H1 (cell line): ENCODE measurements around the gene TNRC6C. TPM values are rescaled to one million over a fixed set of nuclear protein-coding genes. Genes with fewer than 3 reads are reported as not detected.

Experiments
- CTCF ChIA-PET: fragments of 300-600 bp; sonication (Branson Sonifier 250); formaldehyde crosslinking; loops from one replicate; lab custom pipeline; 2021; ENCODE audit not compliant: partially characterized antibody; lab: Charles Lee
- POLR2A ChIA-PET: fragments of 300-600 bp; sonication (Branson Sonifier 250); formaldehyde crosslinking; loops from one replicate; lab custom pipeline; 2021; ENCODE audit warnings: inconsistent platforms; ENCODE audit not compliant: partially characterized antibody; lab: Charles Lee
- DNase-seq, 2 experiments: peaks; one replicate each; pipeline versions ENCODE4 v3.0.0 to v3.0.0-alpha.2; 2010 to 2022; ENCODE audit warnings: low spot score in 2 of 2, low read depth in 1 of 2, mixed read lengths in 1 of 2
- FAIRE-seq: peaks from 2 replicates; lab custom pipeline; 2011; peaks lifted over from hg19 to GRCh38; lab: Jason Lieb, UNC
- H2AFZ ChIP-seq: 2 replicates; pipeline ENCODE4 v1.8.1; 2012; ENCODE audit warnings: low read length, inconsistent platforms
- H2AK5ac ChIP-seq: 2 replicates; pipeline ENCODE4 v1.6.1; 2013; ENCODE audit warnings: low read depth, low read length
- H2BK120ac ChIP-seq: replicated peaks from 2 replicates; pipeline ENCODE3; 2013; ENCODE audit warnings: low read depth, low read length, inconsistent platforms
- H2BK12ac ChIP-seq: 2 replicates; pipeline ENCODE4 v1.6.1; 2013; ENCODE audit warnings: low read depth, low read length
- H2BK15ac ChIP-seq: 2 replicates; pipeline ENCODE4 v1.6.1; 2013; ENCODE audit warnings: low read length
- H2BK20ac ChIP-seq: 2 replicates; pipeline ENCODE4 v1.6.1; 2013; ENCODE audit warnings: low read length
- H2BK5ac ChIP-seq: 2 replicates; pipeline ENCODE4 v1.6.1; 2013; ENCODE audit warnings: low read depth, low read length
- H3K14ac ChIP-seq: 2 replicates; pipeline ENCODE4 v1.6.1; 2013; ENCODE audit warnings: inconsistent platforms; ENCODE audit not compliant: insufficient read length
- H3K18ac ChIP-seq: 2 replicates; pipeline ENCODE4 v1.6.1; 2013; ENCODE audit warnings: low read length; ENCODE audit errors: extremely low read depth
- H3K23ac ChIP-seq: 2 replicates; pipeline ENCODE4 v1.6.1; 2013; ENCODE audit warnings: inconsistent platforms; ENCODE audit not compliant: insufficient read length
- H3K23me2 ChIP-seq: 2 replicates; pipeline ENCODE4 v1.6.1; 2013; ENCODE audit warnings: low read depth, low read length
- H3K27ac ChIP-seq: 2 replicates; pipeline ENCODE4 v1.6.1; 2011; ENCODE audit warnings: low read depth, low read length, inconsistent platforms
- H3K27me3 ChIP-seq, 4 experiments: replicated peaks in 1 of 4; 1 replicate in 1 of 4; 2 replicates in 3 of 4; pipeline versions ENCODE4 v1.6.1 to v1.8.1; 2011 to 2013; ENCODE audit warnings: low read length in 3 of 4, mild to moderate bottlenecking in 3 of 4, inconsistent platforms in 2 of 4, mixed read lengths in 2 of 4, moderate library complexity in 1 of 4; ENCODE audit not compliant: control insufficient read depth in 3 of 4, insufficient read depth in 3 of 4; ENCODE audit errors: extremely low read depth in 1 of 4
- H3K36me3 ChIP-seq, 4 experiments: 2 replicates each; pipeline versions ENCODE4 v1.6.1 to v1.8.1; 2011 to 2013; ENCODE audit warnings: mild to moderate bottlenecking in 4 of 4, low read length in 3 of 4, moderate library complexity in 2 of 4, control low read depth in 1 of 4, inconsistent platforms in 1 of 4; ENCODE audit not compliant: insufficient read depth in 4 of 4, control insufficient read depth in 2 of 4
- H3K4ac ChIP-seq: replicated peaks from 2 replicates; pipeline ENCODE3; 2013; ENCODE audit warnings: low read length, low read depth, mixed read lengths, inconsistent platforms; ENCODE audit not compliant: insufficient read length
- H3K4me1 ChIP-seq, 4 experiments: replicated peaks in 1 of 4; 1 replicate in 1 of 4; 2 replicates in 3 of 4; pipeline versions ENCODE4 v1.6.1 to v1.8.1; 2011 to 2013; ENCODE audit warnings: low read length in 3 of 4, inconsistent platforms in 2 of 4, mixed read lengths in 1 of 4; ENCODE audit not compliant: insufficient read depth in 4 of 4, control insufficient read depth in 3 of 4
- H3K4me2 ChIP-seq, 2 experiments: 2 replicates each; pipeline versions ENCODE4 v1.6.1 to v1.8.1; 2011 to 2013; ENCODE audit warnings: low read depth in 2 of 2, low read length in 2 of 2, control low read depth in 1 of 2, inconsistent platforms in 1 of 2, mild to moderate bottlenecking in 1 of 2; ENCODE audit not compliant: insufficient read depth in 1 of 2
- H3K4me3 ChIP-seq, 4 experiments: fragments of 200-600, 300-600 bp in 1 of 4; sonication (generic), shearing (Covaris generic), sonication (Bioruptor Twin) in 1 of 4; 2 replicates each; pipeline versions ENCODE4 v1.5.1 to v1.8.1; 2011 to 2016; ENCODE audit warnings: low read length in 4 of 4, low read depth in 3 of 4, control low read depth in 2 of 4, inconsistent platforms in 2 of 4, mild to moderate bottlenecking in 2 of 4, mixed read lengths in 1 of 4, moderate library complexity in 1 of 4; ENCODE audit not compliant: insufficient read depth in 2 of 4; ENCODE audit errors: extremely low read depth in 1 of 4
- H3K56ac ChIP-seq: replicated peaks from 2 replicates; pipeline ENCODE3; 2013; ENCODE audit warnings: low read depth, mild to moderate bottlenecking, mixed read lengths, low read length, inconsistent platforms; ENCODE audit not compliant: insufficient read length
- H3K79me1 ChIP-seq: 2 replicates; pipeline ENCODE4 v1.6.1; 2013; ENCODE audit warnings: low read depth, low read length, control low read depth
- H3K79me2 ChIP-seq, 2 experiments: 2 replicates each; pipeline versions ENCODE4 v1.6.1 to v1.8.1; 2012 to 2013; ENCODE audit warnings: low read length in 2 of 2, mild to moderate bottlenecking in 2 of 2, inconsistent platforms in 1 of 2; ENCODE audit not compliant: insufficient read depth in 2 of 2, control insufficient read depth in 1 of 2
- H3K9ac ChIP-seq, 4 experiments: replicated peaks in 1 of 4; 1 replicate in 1 of 4; 2 replicates in 3 of 4; pipeline versions ENCODE4 v1.6.1 to v1.8.1; 2011 to 2013; ENCODE audit warnings: low read depth in 3 of 4, low read length in 3 of 4, control low read depth in 2 of 4, mild to moderate bottlenecking in 2 of 4, moderate library complexity in 2 of 4, inconsistent platforms in 1 of 4; ENCODE audit errors: extremely low read depth in 1 of 4
- H3K9me3 ChIP-seq, 2 experiments: 2 replicates each; pipeline versions ENCODE4 v1.6.1 to v1.8.1; 2012 to 2013; ENCODE audit warnings: mild to moderate bottlenecking in 2 of 2, moderate library complexity in 2 of 2, control low read depth in 1 of 2, inconsistent platforms in 1 of 2, low read depth in 1 of 2, low read length in 1 of 2, mixed read lengths in 1 of 2; ENCODE audit not compliant: insufficient read depth in 2 of 2
- H4K20me1 ChIP-seq, 2 experiments: replicated peaks in 1 of 2; 2 replicates each; pipeline versions ENCODE3 to v1.8.1; 2011 to 2013; ENCODE audit warnings: inconsistent platforms in 2 of 2, low read length in 2 of 2, mild to moderate bottlenecking in 1 of 2; ENCODE audit not compliant: insufficient read depth in 2 of 2, control insufficient read depth in 1 of 2
- H4K5ac ChIP-seq: 2 replicates; pipeline ENCODE4 v1.6.1; 2013; ENCODE audit warnings: low read length, low read depth, mixed read lengths, inconsistent platforms; ENCODE audit not compliant: insufficient read length
- H4K8ac ChIP-seq: 2 replicates; pipeline ENCODE4 v1.8.0; 2013; ENCODE audit warnings: mild to moderate bottlenecking, moderate library complexity, low read length, inconsistent platforms; ENCODE audit not compliant: insufficient read depth; ENCODE audit errors: extremely low read depth
- H4K91ac ChIP-seq: replicated peaks from 2 replicates; pipeline ENCODE3; 2013; ENCODE audit warnings: low read length, mixed read lengths, inconsistent platforms; ENCODE audit not compliant: insufficient read length
- GABPA ChIP-seq: IDR thresholded peaks from 2 replicates; pipeline ENCODE4 v1.6.1; 2011; ENCODE audit warnings: mild to moderate bottlenecking, low read length, moderate library complexity, borderline replicate concordance; ENCODE audit not compliant: insufficient read depth
- GTF2F1 ChIP-seq: IDR thresholded peaks from 2 replicates; pipeline ENCODE4 v1.6.1; 2012; ENCODE audit warnings: low read depth, low read length, improper control_type of control experiment, borderline replicate concordance
- POLR2AphosphoS5 ChIP-seq: IDR thresholded peaks from 2 replicates; pipeline ENCODE4 v1.6.1; 2011; ENCODE audit warnings: low read depth, low read length
- RFX5 ChIP-seq: IDR thresholded peaks from 2 replicates; pipeline ENCODE4 v1.6.1; 2011; ENCODE audit warnings: low read depth, low read length, improper control_type of control experiment, borderline replicate concordance
- WGBS, 2 experiments: shearing (Covaris generic) in 1 of 2; methylation state at CpG; one replicate each; pipeline versions ENCODE4 v1.1.6 to v1.1.7; 2013 to 2015; ENCODE audit warnings: low lambda C conversion rate in 2 of 2, mixed read lengths in 2 of 2, inconsistent platforms in 1 of 2, low coverage in 1 of 2, missing lambda C conversion rate in 1 of 2; ENCODE audit not compliant: insufficient replicate concordance in 2 of 2, insufficient coverage in 1 of 2, insufficient read length in 1 of 2; ENCODE audit errors: extremely low coverage in 1 of 2, missing lambda C conversion rate in 1 of 2; 5-methylcytosine and 5-hydroxymethylcytosine counted together
- polyA plus RNA-seq, 7 experiments: library from polyadenylated mRNA; depleted of rRNA in 3 of 7; stranded (reverse) in 5 of 7; unstranded in 2 of 7; fragments of >200 nt in 5 of 7; fragments of 200-250 nt in 2 of 7; gene quantifications; 1 replicate in 5 of 7; 2 replicates in 1 of 7; 4 replicates in 1 of 7; pipeline versions ENCODE4 v1.2.1 to v1.2.3, GENCODE V29; 2011 to 2013; ENCODE audit warnings: missing spikeins in 2 of 7, mixed read lengths in 2 of 7
- total RNA-seq: library from RNA; stranded (reverse); fragmentation: NEBNext Ultra II Directional; extraction: Animal tissue kit (Norgen Biotek cat#: 25700); gene quantifications from 2 replicates; pipeline ENCODE4 v1.2.1, GENCODE V29; 2021

TNRC6C gene
- total and polyA plus RNA-seq, 2 of the 8 experiments (the other 6 are each of a cell fraction or from before 2014, with no cell fraction given): 2.8 to 28.9 TPM

DNA sequence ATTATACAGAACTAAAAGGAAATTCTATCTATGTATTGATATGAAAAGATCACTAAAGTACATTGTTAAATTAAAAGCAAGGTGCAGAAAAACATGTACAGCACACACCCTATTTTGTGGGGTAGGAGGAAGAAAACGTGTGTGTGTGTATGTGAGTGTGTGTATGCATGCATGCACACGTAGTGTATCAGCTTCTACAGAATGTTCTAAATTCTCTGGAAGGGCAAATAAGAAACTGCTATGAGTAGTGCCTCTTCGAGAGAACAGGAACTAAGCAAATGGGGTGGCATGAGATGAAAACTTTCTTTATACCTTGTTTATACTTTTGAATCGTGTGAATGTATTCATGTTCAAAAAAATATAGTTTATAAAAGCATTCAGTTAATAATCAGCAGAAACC, 111.2 kb downstream of the TNRC6C start:
- no peak overlapping the region for H4K91ac ChIP-seq
- no peak overlapping the region for H2BK120ac ChIP-seq
- no peak overlapping the region for H2BK20ac ChIP-seq
- DNase-seq (no peak), FAIRE-seq (no peak)
- H3K9me3 ChIP-seq: no peaks in the 10 kb centered on the region
- H3K4me1 ChIP-seq: no peaks in the 10 kb centered on the region
- CTCF ChIA-PET: interaction anchor here (0.6 to 2.5 kb wide), 4 partner anchors 12 to 50 kb away, joined by 3 to 12 read pairs (median 5); no protein-coding TSS in a partner anchor
- H3K23me2 ChIP-seq: no peaks in the 10 kb centered on the region
- no peak overlapping the region for H3K9ac ChIP-seq
- no peak overlapping the region for H4K5ac ChIP-seq
- H3K27me3 ChIP-seq: no peaks in the 10 kb centered on the region
- TF ChIP-seq POLR2AphosphoS5: no peak
- TF ChIP-seq RFX5: no peak
- no peak for TF ChIP-seq GTF2F1
- no peak for TF ChIP-seq GABPA
- TF ChIP-seq, all 59 proteins: peak for 0
- Histone ChIP-seq H3K23ac (no peak overlapping the region), H3K18ac (no peak overlapping the region), H3K4me2 (no peak overlapping the region), H3K79me2 (no peaks in the 10 kb centered on the region), H3K4ac (no peak overlapping the region), H3K14ac (no peak overlapping the region), H4K8ac (no peak overlapping the region), H2AK5ac (no peak overlapping the region), H3K27ac (no peak overlapping the region), H2BK15ac (no peak overlapping the region), H3K56ac (no peak overlapping the region), H2AFZ (no peak overlapping the region), H3K36me3 (peaks cover 11 to 58% (median 35%) of the 10 kb centered on the region in 4 experiments), H4K20me1 (peaks cover 1 to 2% of the 10 kb centered on the region in 2 experiments), H3K4me3 (no peak overlapping the region), H2BK12ac (no peak overlapping the region), H2BK5ac (no peak overlapping the region), H3K79me1 (no peaks in the 10 kb centered on the region)
- POLR2A ChIA-PET: no interaction called here
- 82% methylated on average over 4 of the region's 4 CpGs; no CpG with 5 or more reads in 1 of the 2 experiments for WGBS, 2 experiments
